ENCODE data around the gene SDF4.
"Not testable (repeated sequence)": the region's sequence is repeated elsewhere in the genome, so short reads cannot be mapped to it uniquely, and the experiment has no call there.

The SDF4 gene

GRCh38 chr1:1253314-1253713 is 21.5 kb upstream of the SDF4 start:
- DNase-seq (ENCODE audit: low spot score) = no peak
- no peak for TF ChIP-seq CTCF (IDR thresholded peaks at IDR 0.05; ENCODE audit: extremely low read depth, missing control alignments)

GRCh38 chr1:1250786-1251284 is 19.0 kb upstream of the SDF4 start:
- no peak for TF ChIP-seq CTCF (IDR thresholded peaks at IDR 0.05; ENCODE audit: extremely low read depth, missing control alignments)
- peak; percentile 87 for DNase-seq (ENCODE audit: low spot score)

GRCh38 chr1:1248009-1248913 is 16.5 kb upstream of the SDF4 start:
- DNase-seq (ENCODE audit: low spot score) = not testable (repeated sequence)

- no peak for DNase-seq (ENCODE audit: low spot score)
- TF ChIP-seq CTCF (IDR thresholded peaks at IDR 0.05; ENCODE audit: extremely low read depth, missing control alignments) = no peak
Observed at GRCh38 chr1:1247341-1247913, 15.6 kb upstream of the SDF4 start.

GRCh38 chr1:1246577-1247340 is 15.0 kb upstream of the SDF4 start, which contains the start of gene C1QTNF12:
Gene C1QTNF12 (minus strand): TSS chr1:1246722. CDS start chr1:1246690, 32 bp downstream.
- no peak for DNase-seq (ENCODE audit: low spot score)
- no peak for TF ChIP-seq CTCF (IDR thresholded peaks at IDR 0.05; ENCODE audit: extremely low read depth, missing control alignments)

GRCh38 chr1:1245817-1246576 is 14.2 kb upstream of the SDF4 start:
- no peak for DNase-seq (ENCODE audit: low spot score)
- TF ChIP-seq CTCF (IDR thresholded peaks at IDR 0.05; ENCODE audit: extremely low read depth, missing control alignments) = no peak

GRCh38 chr1:1245178-1245816 is 13.5 kb upstream of the SDF4 start:
- no peak for TF ChIP-seq CTCF (IDR thresholded peaks at IDR 0.05; ENCODE audit: extremely low read depth, missing control alignments)
- no peak for DNase-seq (ENCODE audit: low spot score)
